Spinal cord (tissue), 10 donors: ENCODE measurements around the gene FNDC3B. TPM values are rescaled to one million over a fixed set of nuclear protein-coding genes. Genes with fewer than 3 reads are reported as not detected.
A peak's percentile ranks its signal among the peaks of the same experiment; 100 is the strongest.

Source experiments
- DNase-seq, 6 donors: peaks; one replicate each; pipeline versions ENCODE4 v3.0.0 to v3.0.0-alpha.2; 2013 to 2015; ENCODE audit warnings: low spot score in 6 of 6, low read depth in 4 of 6
- H3K27ac ChIP-seq: one replicate; pipeline ENCODE4 v1.5.1; 2013; ENCODE audit warnings: low read depth, low read length, control low read depth
- H3K27me3 ChIP-seq: one replicate; pipeline ENCODE4 v1.6.1; 2013; ENCODE audit warnings: low read length; ENCODE audit not compliant: control insufficient read depth, insufficient read depth
- H3K36me3 ChIP-seq: one replicate; pipeline ENCODE4 v1.6.1; 2013; ENCODE audit warnings: low read length; ENCODE audit not compliant: control insufficient read depth, insufficient read depth
- H3K4me1 ChIP-seq: one replicate; pipeline ENCODE4 v1.6.1; 2013; ENCODE audit warnings: low read length; ENCODE audit not compliant: control insufficient read depth, insufficient read depth
- H3K4me3 ChIP-seq: one replicate; pipeline ENCODE4 v1.5.1; 2013; ENCODE audit warnings: low read depth, low read length, control low read depth
- H3K9me3 ChIP-seq: one replicate; pipeline ENCODE4 v1.6.1; 2013; ENCODE audit warnings: low read length; ENCODE audit not compliant: control insufficient read depth, insufficient read depth
- WGBS: methylation state at CpG from one replicate; pipeline ENCODE4 v1.1.5; 2013; ENCODE audit warnings: missing lambda C conversion rate; ENCODE audit not compliant: insufficient coverage; 5-methylcytosine and 5-hydroxymethylcytosine counted together
- polyA plus RNA-seq, 2 donors: library from polyadenylated mRNA; unstranded; fragments of 120-200 nt; gene quantifications; one replicate each; pipeline ENCODE4 v1.2.1, GENCODE V29; 2013; ENCODE audit not compliant: insufficient read length in 2 of 2
- total RNA-seq, 2 donors: library from RNA; depleted of rRNA in 1 of 2; stranded (reverse); fragments of 120-200 nt in 1 of 2; fragments of >200 nt in 1 of 2; gene quantifications; one replicate each; pipeline versions ENCODE4 v1.2.3 to v1.2.4, GENCODE V29; 2013 to 2014
- donor health status: healthy.

The FNDC3B gene
- total and polyA plus RNA-seq, 4 donors = 14.9 to 66.8 (median 40.0) TPM

- Histone ChIP-seq H3K36me3 (no peaks in the 10 kb centered on the region), H3K27ac (no peak overlapping the region), H3K4me3 (no peak overlapping the region), H3K27me3 (no peaks in the 10 kb centered on the region), H3K9me3 (no peaks in the 10 kb centered on the region), H3K4me1 (no peaks in the 10 kb centered on the region)
- WGBS = no CpG with 5 or more reads among the region's 3 CpGs
- DNase-seq = no peak
Measured at GRCh38 chr3:172163320-172163719, 123.9 kb downstream of the FNDC3B start.

GRCh38 chr3:172164620-172165362 is 125.4 kb downstream of the FNDC3B start:
- H3K4me3 ChIP-seq = no peak overlapping the region
- DNase-seq = no peak
- no peaks in the 10 kb centered on the region for H3K9me3 ChIP-seq
- WGBS = 57% methylated on average over 1 of the region's 6 CpGs
- no peaks in the 10 kb centered on the region for H3K27me3 ChIP-seq
- peaks cover 5% of the 10 kb centered on the region for H3K4me1 ChIP-seq
- H3K27ac ChIP-seq = no peak overlapping the region
- no peaks in the 10 kb centered on the region for H3K36me3 ChIP-seq

- H3K27me3 ChIP-seq = no peaks in the 10 kb centered on the region
- H3K4me1 ChIP-seq = peaks cover 5% of the 10 kb centered on the region
- no peaks in the 10 kb centered on the region for H3K9me3 ChIP-seq
- 88% methylated on average over 4 of the region's 6 CpGs for WGBS
- H3K27ac ChIP-seq = no peak overlapping the region
- H3K4me3 ChIP-seq = no peak overlapping the region
- no peak for DNase-seq
- no peaks in the 10 kb centered on the region for H3K36me3 ChIP-seq
Measured at GRCh38 chr3:172166261-172166660, 126.9 kb downstream of the FNDC3B start.

GRCh38 chr3:172166890-172167289 is 127.5 kb downstream of the FNDC3B start:
- peaks cover 5% of the 10 kb centered on the region for H3K4me1 ChIP-seq
- no peaks in the 10 kb centered on the region for H3K27me3 ChIP-seq
- H3K4me3 ChIP-seq = no peak overlapping the region
- no peak for DNase-seq
- WGBS = 88% methylated on average over 1 of the region's 9 CpGs
- H3K36me3 ChIP-seq = no peaks in the 10 kb centered on the region
- no peak overlapping the region for H3K27ac ChIP-seq
- no peaks in the 10 kb centered on the region for H3K9me3 ChIP-seq

- Histone ChIP-seq H3K9me3 (no peaks in the 10 kb centered on the region), H3K36me3 (no peaks in the 10 kb centered on the region), H3K27ac (no peak overlapping the region), H3K4me1 (peaks cover 5% of the 10 kb centered on the region), H3K27me3 (no peaks in the 10 kb centered on the region), H3K4me3 (no peak overlapping the region)
- WGBS = no CpG with 5 or more reads among the region's 3 CpGs
- DNase-seq = no peak
Measured at GRCh38 chr3:172167892-172168648, 128.7 kb downstream of the FNDC3B start.

- H3K4me3 ChIP-seq = no peak overlapping the region
- peaks cover 10% of the 10 kb centered on the region for H3K4me1 ChIP-seq
- 90% methylated on average over 5 of the region's 5 CpGs for WGBS
- H3K9me3 ChIP-seq = no peaks in the 10 kb centered on the region
- no peak overlapping the region for H3K27ac ChIP-seq
- DNase-seq = no peak
- no peaks in the 10 kb centered on the region for H3K36me3 ChIP-seq
- H3K27me3 ChIP-seq = no peaks in the 10 kb centered on the region
Measured at GRCh38 chr3:172170073-172170709, 130.8 kb downstream of the FNDC3B start.

GRCh38 chr3:172170841-172171240 is 131.5 kb downstream of the FNDC3B start:
- no peaks in the 10 kb centered on the region for H3K27me3 ChIP-seq
- H3K9me3 ChIP-seq = no peaks in the 10 kb centered on the region
- no peak overlapping the region for H3K4me3 ChIP-seq
- no peak overlapping the region for H3K27ac ChIP-seq
- no peaks in the 10 kb centered on the region for H3K36me3 ChIP-seq
- peaks cover 10% of the 10 kb centered on the region for H3K4me1 ChIP-seq
- DNase-seq = no peak

- Histone ChIP-seq H3K27me3 (no peaks in the 10 kb centered on the region), H3K36me3 (no peaks in the 10 kb centered on the region), H3K4me3 (no peak overlapping the region), H3K4me1 (peaks cover 10% of the 10 kb centered on the region), H3K27ac (no peak overlapping the region), H3K9me3 (no peaks in the 10 kb centered on the region)
- no CpG with 5 or more reads among the region's 2 CpGs for WGBS
- no peak for DNase-seq
Measured at GRCh38 chr3:172171396-172172075, 132.2 kb downstream of the FNDC3B start.

GRCh38 chr3:172173316-172174254 is 134.2 kb downstream of the FNDC3B start:
- no peak for DNase-seq
- 70% methylated on average over 10 of the region's 13 CpGs for WGBS
- H3K9me3 ChIP-seq = no peaks in the 10 kb centered on the region
- H3K27ac ChIP-seq = peak overlapping the region; percentile 22
- no peaks in the 10 kb centered on the region for H3K36me3 ChIP-seq
- no peak overlapping the region for H3K4me3 ChIP-seq
- no peaks in the 10 kb centered on the region for H3K27me3 ChIP-seq
- H3K4me1 ChIP-seq = peaks cover 10% of the 10 kb centered on the region
